NCI-H2029 (cell line): Measurements from ENCODE around the gene ZC3H12C.

ENCODE experiments used
- DNase-seq: peaks from one replicate; lab custom pipeline; 2025; lab: John Stamatoyannopoulos, UW

Gene ZC3H12C

DNA sequence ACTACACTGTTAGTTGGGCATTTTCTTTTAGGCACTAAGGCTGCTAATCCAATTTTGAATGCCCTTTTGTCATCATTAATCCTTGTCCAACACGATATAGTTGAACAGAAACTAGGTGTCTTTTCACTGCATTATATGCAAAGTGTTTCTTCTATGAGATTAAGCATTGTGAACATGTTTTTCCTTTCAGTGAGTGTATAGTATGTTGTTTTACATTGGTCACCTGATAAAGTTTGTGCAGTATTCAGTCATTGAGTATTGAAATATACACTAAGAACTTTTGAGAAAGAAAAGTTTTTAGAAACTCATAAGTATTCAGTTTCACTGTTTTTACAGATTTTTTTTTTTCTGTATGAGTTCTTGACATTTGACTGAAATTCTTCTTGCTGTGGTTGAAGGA, 59.0 kb downstream of the ZC3H12C start:
- DNase-seq, result no peak

GRCh38 chr11:110153474-110153873, 60.3 kb downstream of the ZC3H12C start:
- no peak for DNase-seq

GRCh38 chr11:110156503-110156902, 63.3 kb downstream of the ZC3H12C start:
- DNase-seq, result no peak

DNA sequence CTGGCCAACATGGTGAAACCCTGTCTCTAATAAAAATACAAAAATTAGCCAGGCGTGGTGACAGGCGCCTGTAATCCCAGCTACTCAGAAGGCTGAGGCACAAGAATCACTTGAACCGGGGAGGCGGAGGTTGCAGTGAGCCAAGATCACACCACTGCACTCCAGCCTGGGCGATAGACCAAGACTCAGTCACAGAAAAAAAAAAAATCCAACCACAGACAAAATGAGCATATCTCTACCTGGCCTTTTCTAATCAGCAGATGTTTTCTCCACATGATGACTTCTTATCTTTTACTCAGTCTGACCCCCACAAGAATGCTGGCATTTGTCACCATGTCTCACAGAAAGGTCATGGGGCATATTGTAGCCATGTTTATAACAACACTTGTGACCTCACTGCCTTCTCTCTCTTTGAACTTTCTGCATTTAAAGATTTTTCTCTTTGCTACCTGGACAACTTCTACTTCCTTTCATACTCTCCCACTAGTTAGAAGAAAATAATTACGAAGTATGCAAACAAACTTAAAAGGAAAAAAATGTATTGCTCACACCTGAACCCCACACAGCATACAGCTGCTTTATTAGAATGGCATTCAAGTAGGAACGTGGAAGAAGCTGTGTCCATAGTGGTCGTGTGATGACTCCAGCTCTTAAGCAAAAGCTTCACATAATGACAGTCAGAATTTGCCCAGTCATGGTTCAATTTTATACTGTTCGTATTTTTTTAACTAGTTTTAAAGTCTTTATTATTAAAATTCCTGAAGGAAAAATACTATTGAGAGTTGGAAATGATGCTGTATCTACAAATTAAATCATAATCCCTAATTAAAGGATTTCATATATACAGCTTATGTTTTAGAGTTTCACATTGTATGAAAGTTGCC, 65.4 kb downstream of the ZC3H12C start:
- no peak for DNase-seq

DNA sequence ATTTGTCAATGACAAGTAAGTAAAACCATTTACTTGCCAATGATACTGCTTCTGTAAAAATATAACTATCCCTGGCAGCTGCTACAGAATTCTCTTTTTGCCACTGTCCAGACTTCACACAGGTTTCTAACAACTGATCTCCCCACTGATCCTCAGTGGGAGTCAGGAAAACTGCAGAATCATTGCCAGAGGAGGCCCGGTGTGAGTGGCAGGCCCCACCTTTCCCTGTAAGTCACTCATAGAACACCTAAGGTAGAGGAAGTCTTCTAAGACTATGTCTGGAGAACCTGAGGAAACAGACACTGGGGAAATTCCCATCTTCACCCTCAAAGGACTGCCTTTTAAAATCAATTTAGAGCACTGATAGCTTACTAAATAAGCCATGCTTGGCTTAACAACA, 66.3 kb downstream of the ZC3H12C start:
- DNase-seq, result no peak

GRCh38 chr11:110160016-110160415, 66.8 kb downstream of the ZC3H12C start:
- DNase-seq, result no peak

GRCh38 chr11:110160437-110160836, 67.2 kb downstream of the ZC3H12C start:
- DNase-seq, result no peak

DNA sequence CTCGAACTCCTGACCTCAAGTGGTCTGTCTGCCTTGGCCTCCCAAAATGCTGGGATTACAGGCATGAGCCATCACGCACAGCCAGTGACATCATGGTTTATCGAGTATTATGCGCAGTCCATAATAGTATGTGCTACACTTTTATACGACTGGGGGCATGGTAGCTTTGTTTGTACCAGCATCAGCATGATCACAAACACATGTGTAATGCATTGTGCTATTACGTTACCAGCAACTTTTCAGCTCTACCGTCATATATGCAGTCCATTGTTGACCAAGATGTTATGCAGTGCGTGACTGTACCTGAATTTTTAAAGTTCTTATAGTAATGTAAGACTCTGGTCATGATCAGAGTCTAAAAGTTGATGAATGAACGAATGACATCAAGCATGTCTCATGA, 67.9 kb downstream of the ZC3H12C start:
- no peak for DNase-seq

DNA sequence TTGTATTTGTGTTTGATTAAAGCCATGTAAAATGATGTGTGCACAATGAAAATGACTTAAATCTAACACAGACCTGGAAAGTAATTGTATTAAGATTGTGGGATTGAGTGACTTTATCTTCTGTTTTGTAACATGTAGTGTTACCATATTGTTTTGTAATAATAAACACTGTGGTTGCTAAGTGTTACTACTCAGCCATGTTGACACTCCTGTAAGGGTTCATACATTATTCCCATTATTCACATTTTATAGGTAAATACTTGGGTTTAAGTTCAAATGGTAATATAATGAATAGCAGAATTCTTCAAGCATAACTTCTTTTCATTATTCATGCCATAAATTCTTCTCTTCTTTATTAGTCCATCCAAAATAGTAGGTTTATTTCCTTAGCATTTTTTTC, 69.0 kb downstream of the ZC3H12C start:
- no peak for DNase-seq

- no peak for DNase-seq
These were observed 72.1 kb downstream of the ZC3H12C start for GRCh38 chr11:110165039-110165925.

DNA sequence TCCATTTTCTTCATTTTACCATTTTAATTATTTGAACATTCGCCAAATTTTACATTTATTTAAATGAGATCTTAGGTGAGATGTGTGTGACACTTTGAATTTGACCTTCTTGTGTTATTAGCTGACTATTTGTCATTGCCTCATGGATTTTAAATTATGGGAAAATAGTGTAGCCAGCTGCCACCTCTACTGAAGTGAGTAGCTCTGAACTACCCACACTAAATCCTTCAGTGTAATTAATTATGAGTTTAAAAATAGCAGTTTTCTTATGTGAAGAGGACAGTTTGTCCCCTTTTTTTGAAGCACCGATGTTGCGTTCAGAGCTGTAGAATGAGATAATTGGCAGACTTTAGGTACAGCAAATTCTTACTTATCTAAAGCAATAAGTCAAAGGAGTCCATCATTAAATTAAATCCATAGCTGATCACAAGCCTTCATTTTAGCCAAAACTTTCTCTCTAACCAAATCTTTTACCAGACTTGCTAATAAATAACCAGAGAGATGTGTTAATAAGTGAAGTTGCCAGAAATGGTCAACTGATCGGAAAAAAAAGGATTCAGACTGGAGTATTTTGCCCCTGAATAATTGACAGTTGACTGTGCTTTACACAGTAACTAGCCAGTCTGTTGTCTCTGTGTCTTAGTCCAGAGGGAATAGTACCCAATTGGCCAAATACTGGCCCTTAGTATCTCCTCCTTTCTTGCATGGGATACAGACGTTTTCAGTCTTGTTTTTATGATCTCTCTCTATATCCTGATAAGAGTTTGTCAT, 75.0 kb downstream of the ZC3H12C start:
- DNase-seq, result no peak

DNA sequence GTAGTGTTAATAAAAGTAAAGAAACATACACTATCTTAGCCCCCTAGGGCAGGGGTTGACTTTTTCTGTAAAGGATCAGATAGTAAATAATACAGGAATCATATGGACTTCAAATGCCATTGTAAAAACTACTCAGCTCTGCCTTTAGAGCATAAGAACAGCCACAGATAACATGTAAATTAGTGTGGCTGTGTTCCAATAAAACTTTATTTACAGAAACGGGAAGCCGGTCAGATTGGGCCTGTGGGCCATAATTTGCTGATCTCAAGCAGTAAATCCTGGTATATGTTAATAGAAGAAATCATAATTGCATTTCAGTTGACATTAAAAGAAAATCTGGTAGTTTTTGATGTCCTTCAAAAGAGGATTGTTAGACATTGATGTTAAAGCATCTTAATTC, 76.5 kb downstream of the ZC3H12C start:
- no peak for DNase-seq

DNA sequence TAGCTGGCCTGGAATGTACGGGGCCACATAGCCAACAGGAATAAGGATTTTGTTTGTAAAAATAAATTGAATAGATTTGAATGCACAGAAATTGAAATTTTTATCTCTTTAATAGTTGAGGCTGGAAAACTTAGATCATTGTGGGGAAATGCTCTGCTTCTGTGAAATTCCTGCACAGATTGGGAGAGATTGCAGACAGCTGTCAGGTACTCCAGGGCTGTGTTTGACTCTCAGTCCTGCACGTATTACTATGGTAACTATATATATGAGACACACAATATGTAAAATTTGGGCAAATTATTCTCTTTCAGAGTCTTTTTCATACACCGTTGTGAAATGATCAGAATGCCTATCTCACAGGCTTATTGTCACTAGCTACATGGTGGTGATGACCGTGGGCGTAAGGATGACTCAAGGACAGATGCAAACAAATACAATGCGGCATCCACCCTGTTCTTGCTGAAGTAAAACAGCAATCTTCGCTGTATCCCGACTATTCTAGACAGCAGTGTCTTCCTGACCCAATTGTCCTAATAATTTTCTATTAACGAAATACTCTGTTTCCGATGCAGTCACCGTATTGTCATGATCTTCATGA, 79.4 kb downstream of the ZC3H12C start:
- DNase-seq, result no peak

DNA sequence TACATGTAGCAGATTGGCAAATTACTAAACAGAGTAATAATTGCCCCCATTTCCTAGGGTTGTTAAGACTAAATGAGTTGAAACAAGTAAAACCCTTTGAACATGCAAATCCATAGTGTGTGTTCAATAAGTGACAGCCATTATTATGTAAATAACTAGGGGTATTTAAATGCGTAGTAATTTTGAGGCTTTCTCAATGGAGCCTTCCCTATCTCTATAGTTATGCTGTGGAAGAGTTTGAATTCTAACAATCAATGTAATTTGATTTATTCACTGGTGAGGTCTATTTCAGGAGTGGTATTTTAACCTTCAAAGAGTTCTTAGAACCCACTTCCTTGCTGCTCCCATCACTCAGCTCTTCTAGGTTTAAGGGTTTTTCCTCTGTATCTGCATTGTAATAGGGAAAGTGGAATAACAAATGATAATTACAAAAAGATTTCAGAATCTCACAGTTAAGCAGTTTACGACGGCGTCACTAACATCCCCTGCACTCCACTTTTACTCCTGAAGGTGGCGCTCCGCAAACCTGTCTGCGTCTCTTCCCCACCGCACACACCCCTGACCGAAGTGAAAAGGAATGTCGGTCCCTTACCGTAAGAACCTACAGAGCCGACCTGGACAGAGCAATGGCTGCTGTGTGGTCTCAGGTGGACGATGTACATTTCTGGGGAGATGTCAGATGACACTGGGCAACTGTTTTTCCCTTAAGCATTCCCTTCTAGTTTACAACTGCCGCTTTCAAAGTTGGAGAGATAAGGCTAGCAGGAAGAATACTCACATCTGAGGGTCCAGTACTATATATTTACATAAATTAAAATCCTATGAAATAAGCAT, 80.8 kb downstream of the ZC3H12C start:
- peak; percentile 8 for DNase-seq

DNA sequence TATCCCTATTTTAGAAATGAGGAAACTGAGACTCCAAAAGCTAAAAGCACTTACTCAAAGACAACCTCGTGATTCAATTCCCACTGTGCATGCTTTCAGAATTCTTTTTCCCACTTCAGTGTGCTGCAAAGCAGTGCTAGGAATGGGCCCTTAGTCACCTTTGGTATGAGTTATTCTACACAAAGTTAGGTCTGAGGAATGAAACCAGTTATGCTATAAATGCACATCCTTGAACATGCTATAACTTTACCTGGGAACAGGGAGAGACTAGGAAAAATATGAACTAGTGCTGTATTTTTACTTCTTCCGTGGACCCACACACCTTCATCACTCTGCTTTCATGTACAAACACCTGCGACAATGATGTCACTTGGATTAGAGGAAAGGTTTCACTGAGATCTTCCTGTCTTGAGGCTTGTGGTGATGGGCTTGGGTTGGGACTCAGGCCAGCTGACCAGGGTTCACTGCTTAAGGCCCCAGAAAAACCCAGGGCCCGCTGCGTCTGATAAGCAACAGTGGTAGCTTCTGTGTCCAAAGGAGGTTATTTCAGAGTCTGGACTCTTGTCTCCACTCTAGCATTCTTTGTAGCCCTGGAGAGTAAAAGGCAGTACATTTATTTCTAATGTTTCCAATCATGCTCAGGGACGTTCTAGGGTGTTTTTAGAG, 81.6 kb downstream of the ZC3H12C start:
- DNase-seq, result no peak

GRCh38 chr11:110176366-110177085, 83.3 kb downstream of the ZC3H12C start:
- DNase-seq, result no peak

GRCh38 chr11:110177086-110177456, 83.9 kb downstream of the ZC3H12C start:
- DNase-seq, result no peak

GRCh38 chr11:110179064-110179463, 85.9 kb downstream of the ZC3H12C start:
- DNase-seq, result no peak

- no peak for DNase-seq
These were observed 89.7 kb downstream of the ZC3H12C start for GRCh38 chr11:110182886-110183285.

GRCh38 chr11:110184456-110184855, 91.3 kb downstream of the ZC3H12C start:
- DNase-seq, result no peak
